ENCODE measurements around the gene GMPPB. TPM values are rescaled to one million over a fixed set of nuclear protein-coding genes. Genes with fewer than 3 reads are reported as not detected.

The GMPPB gene
- total RNA-seq, 1 experiment from 2014 or later: 28.0 TPM

DNA sequence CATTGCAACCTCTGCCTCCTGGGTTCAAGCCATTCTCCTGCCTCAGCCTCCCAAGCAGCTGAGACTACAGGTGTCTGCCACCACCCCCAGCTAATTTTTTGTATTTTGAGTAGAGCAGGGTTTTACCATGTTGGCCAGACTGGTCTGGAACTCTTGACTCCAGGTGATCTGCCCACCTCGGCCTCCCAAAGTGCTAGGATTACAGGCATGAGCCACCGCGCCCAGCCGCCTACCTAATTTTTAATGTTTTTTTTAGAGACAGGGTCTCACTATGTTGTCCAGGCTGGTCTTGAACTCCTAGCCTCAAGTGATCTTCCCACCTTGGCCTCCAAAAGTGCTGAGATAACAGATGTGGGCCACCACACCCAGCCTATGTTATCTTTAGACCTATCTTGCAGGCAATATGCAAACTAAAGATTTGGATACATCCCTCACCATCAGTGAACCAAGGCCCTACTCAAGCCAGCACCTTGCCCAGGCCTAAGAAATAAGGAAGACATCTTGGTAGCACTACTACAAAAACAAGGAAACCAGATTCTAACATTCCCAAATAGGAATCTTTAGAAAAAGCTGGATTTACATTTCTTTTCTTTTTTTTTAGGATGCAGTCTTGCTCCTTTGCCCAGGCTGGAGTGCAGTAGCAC, 6.3 kb upstream of the GMPPB start:
- Mint-ChIP-seq H3K27me3 (ENCODE audit: low read depth) (no peaks in the 10 kb centered on the region), H3K36me3 (peaks cover 38% of the 10 kb centered on the region), H3K4me1 (no peaks in the 10 kb centered on the region), H3K9me3 (no peaks in the 10 kb centered on the region), H3K27ac (no peak overlapping the region), H3K4me3 (no peak overlapping the region)
- ATAC-seq: no peak
- TF ChIP-seq, protein P1, sequence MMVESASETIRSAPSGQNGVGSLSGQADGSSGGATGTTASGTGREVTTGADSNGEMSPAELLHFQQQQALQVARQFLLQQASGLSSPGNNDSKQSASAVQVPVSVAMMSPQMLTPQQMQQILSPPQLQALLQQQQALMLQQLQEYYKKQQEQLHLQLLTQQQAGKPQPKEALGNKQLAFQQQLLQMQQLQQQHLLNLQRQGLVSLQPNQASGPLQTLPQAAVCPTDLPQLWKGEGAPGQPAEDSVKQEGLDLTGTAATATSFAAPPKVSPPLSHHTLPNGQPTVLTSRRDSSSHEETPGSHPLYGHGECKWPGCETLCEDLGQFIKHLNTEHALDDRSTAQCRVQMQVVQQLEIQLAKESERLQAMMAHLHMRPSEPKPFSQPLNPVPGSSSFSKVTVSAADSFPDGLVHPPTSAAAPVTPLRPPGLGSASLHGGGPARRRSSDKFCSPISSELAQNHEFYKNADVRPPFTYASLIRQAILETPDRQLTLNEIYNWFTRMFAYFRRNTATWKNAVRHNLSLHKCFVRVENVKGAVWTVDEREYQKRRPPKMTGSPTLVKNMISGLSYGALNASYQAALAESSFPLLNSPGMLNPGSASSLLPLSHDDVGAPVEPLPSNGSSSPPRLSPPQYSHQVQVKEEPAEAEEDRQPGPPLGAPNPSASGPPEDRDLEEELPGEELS (CRISPR knock-in tag; IDR thresholded peaks at IDR 0.05): no peak
- TF ChIP-seq SOX15 (CRISPR knock-in tag; IDR thresholded peaks at IDR 0.05): no peak
- TF ChIP-seq, protein P2, sequence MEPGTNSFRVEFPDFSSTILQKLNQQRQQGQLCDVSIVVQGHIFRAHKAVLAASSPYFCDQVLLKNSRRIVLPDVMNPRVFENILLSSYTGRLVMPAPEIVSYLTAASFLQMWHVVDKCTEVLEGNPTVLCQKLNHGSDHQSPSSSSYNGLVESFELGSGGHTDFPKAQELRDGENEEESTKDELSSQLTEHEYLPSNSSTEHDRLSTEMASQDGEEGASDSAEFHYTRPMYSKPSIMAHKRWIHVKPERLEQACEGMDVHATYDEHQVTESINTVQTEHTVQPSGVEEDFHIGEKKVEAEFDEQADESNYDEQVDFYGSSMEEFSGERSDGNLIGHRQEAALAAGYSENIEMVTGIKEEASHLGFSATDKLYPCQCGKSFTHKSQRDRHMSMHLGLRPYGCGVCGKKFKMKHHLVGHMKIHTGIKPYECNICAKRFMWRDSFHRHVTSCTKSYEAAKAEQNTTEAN (CRISPR knock-in tag; IDR thresholded peaks at IDR 0.05): no peak
- TF ChIP-seq, protein P3, sequence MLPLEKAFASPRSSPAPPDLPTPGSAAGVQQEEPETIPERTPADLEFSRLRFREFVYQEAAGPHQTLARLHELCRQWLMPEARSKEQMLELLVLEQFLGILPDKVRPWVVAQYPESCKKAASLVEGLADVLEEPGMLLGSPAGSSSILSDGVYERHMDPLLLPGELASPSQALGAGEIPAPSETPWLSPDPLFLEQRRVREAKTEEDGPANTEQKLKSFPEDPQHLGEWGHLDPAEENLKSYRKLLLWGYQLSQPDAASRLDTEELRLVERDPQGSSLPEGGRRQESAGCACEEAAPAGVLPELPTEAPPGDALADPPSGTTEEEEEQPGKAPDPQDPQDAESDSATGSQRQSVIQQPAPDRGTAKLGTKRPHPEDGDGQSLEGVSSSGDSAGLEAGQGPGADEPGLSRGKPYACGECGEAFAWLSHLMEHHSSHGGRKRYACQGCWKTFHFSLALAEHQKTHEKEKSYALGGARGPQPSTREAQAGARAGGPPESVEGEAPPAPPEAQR (CRISPR knock-in tag; IDR thresholded peaks at IDR 0.05): no peak
- TF ChIP-seq, protein P4, sequence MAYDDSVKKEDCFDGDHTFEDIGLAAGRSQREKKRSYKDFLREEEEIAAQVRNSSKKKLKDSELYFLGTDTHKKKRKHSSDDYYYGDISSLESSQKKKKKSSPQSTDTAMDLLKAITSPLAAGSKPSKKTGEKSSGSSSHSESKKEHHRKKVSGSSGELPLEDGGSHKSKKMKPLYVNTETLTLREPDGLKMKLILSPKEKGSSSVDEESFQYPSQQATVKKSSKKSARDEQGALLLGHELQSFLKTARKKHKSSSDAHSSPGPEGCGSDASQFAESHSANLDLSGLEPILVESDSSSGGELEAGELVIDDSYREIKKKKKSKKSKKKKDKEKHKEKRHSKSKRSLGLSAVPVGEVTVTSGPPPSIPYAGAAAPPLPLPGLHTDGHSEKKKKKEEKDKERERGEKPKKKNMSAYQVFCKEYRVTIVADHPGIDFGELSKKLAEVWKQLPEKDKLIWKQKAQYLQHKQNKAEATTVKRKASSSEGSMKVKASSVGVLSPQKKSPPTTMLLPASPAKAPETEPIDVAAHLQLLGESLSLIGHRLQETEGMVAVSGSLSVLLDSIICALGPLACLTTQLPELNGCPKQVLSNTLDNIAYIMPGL (CRISPR knock-in tag; IDR thresholded peaks at IDR 0.05): no peak
- TF ChIP-seq EMX1 (CRISPR knock-in tag; IDR thresholded peaks at IDR 0.05): no peak
- TF ChIP-seq, protein P5, sequence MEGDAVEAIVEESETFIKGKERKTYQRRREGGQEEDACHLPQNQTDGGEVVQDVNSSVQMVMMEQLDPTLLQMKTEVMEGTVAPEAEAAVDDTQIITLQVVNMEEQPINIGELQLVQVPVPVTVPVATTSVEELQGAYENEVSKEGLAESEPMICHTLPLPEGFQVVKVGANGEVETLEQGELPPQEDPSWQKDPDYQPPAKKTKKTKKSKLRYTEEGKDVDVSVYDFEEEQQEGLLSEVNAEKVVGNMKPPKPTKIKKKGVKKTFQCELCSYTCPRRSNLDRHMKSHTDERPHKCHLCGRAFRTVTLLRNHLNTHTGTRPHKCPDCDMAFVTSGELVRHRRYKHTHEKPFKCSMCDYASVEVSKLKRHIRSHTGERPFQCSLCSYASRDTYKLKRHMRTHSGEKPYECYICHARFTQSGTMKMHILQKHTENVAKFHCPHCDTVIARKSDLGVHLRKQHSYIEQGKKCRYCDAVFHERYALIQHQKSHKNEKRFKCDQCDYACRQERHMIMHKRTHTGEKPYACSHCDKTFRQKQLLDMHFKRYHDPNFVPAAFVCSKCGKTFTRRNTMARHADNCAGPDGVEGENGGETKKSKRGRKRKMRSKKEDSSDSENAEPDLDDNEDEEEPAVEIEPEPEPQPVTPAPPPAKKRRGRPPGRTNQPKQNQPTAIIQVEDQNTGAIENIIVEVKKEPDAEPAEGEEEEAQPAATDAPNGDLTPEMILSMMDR (IDR thresholded peaks at IDR 0.05): no peak
- TF ChIP-seq HMGA2 (CRISPR knock-in tag; IDR thresholded peaks at IDR 0.05): no peak
- TF ChIP-seq ZNF416 (CRISPR knock-in tag; IDR thresholded peaks at IDR 0.05): no peak
- no peak for TF ChIP-seq ELF4 (CRISPR knock-in tag; IDR thresholded peaks at IDR 0.05; ENCODE audit: low read depth)
- TF ChIP-seq, protein P6, sequence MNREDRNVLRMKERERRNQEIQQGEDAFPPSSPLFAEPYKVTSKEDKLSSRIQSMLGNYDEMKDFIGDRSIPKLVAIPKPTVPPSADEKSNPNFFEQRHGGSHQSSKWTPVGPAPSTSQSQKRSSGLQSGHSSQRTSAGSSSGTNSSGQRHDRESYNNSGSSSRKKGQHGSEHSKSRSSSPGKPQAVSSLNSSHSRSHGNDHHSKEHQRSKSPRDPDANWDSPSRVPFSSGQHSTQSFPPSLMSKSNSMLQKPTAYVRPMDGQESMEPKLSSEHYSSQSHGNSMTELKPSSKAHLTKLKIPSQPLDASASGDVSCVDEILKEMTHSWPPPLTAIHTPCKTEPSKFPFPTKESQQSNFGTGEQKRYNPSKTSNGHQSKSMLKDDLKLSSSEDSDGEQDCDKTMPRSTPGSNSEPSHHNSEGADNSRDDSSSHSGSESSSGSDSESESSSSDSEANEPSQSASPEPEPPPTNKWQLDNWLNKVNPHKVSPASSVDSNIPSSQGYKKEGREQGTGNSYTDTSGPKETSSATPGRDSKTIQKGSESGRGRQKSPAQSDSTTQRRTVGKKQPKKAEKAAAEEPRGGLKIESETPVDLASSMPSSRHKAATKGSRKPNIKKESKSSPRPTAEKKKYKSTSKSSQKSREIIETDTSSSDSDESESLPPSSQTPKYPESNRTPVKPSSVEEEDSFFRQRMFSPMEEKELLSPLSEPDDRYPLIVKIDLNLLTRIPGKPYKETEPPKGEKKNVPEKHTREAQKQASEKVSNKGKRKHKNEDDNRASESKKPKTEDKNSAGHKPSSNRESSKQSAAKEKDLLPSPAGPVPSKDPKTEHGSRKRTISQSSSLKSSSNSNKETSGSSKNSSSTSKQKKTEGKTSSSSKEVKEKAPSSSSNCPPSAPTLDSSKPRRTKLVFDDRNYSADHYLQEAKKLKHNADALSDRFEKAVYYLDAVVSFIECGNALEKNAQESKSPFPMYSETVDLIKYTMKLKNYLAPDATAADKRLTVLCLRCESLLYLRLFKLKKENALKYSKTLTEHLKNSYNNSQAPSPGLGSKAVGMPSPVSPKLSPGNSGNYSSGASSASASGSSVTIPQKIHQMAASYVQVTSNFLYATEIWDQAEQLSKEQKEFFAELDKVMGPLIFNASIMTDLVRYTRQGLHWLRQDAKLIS (CRISPR knock-in tag; IDR thresholded peaks at IDR 0.05; ENCODE audit: borderline replicate concordance): no peak
- TF ChIP-seq MYBL2 (CRISPR knock-in tag; IDR thresholded peaks at IDR 0.05): no peak
- TF ChIP-seq FOXP1 (CRISPR knock-in tag; IDR thresholded peaks at IDR 0.05; ENCODE audit: borderline replicate concordance): no peak
- no peak for TF ChIP-seq SMAD3 (CRISPR knock-in tag; IDR thresholded peaks at IDR 0.05; ENCODE audit: borderline replicate concordance)
- TF ChIP-seq SP1 (CRISPR knock-in tag; conservative IDR thresholded peaks at IDR 0.05): no peak
- TF ChIP-seq GTF2I (CRISPR knock-in tag; conservative IDR thresholded peaks at IDR 0.05): no peak
- ChIA-PET CTCF (interaction anchor here (1.1 kb wide), 1 partner anchor 29 kb away, joined by 4 read pairs; no protein-coding TSS in a partner anchor), POLR2A (no interaction called here)
- no peak for DNase-seq (ENCODE audit: low spot score)

All from WTC11 (cell line).